SK-MEL-5 (cell line): Measurements from ENCODE around the gene SPNS2. TPM values are rescaled to one million over a fixed set of nuclear protein-coding genes. Genes with fewer than 3 reads are reported as not detected.
A peak's percentile ranks its signal among the peaks of the same experiment; 100 is the strongest.
"Not testable (repeated sequence)": the region's sequence is repeated elsewhere in the genome, so short reads cannot be mapped to it uniquely, and the experiment has no call there.

Source experiments
- DNase-seq: peaks from one replicate; pipeline ENCODE4 v3.0.0-alpha.2; 2016; ENCODE audit warnings: low read depth, low spot score
- in situ Hi-C: cut with HindIII; loops from 2 replicates; pipeline ENCODE4 v1.10.0; 2016; ENCODE audit warnings: low sequenced_read_pairs, high pct_unique_total_duplicates, low pct_unique_long_range_greater_than_20kb
- total RNA-seq: library from RNA; depleted of rRNA; stranded (reverse); fragments of >200 nt; shearing (Covaris generic); gene quantifications from 2 replicates; pipeline ENCODE4 v1.2.3, GENCODE V29; 2014

Gene SPNS2
- total RNA-seq, 1 experiment from 2014 or later = 0.66 TPM

DNA sequence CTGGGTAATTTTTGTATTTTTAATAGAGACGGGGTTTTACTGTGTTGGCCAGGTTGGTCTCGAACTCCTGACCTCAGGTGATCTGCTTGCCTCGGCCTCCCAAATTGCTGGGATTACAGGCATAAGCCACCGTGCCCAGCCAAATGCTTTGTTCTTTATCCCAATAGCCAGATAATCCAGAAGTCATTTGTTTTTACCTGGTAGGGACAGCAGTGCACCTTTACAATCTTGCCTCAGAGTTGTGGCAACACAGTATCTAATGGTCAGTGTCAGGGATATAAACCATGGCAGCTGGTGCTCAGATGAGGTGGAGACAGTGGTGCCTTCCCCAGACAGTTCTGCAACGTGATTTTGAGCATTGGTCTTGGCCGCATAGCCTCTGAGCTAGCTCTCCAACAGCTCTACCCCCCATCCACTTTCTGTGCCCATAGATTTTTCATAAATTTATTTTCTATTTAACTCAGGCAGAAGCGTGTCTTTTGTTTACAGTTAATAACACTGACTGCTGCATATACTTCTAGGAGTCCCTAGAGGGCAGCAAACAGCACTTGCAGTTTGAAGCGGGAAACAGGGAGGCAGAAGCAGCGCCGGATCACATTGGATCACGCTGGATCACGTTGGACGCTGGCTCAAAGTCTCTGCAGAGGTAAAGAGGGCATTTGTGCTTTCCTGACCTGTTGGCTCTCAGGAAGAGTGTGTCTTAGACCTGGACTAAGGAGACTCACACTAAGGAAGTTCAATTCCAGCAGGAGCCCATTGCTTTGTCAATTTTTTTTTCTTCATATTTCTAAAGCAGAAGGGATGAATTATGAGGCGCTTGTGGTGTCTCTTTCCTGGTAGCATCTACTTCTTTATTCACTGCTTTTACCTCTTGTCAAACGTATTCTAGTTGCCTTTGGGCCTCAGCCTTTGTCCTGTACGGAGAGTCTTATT, 66.8 kb downstream of the SPNS2 start:
- in situ Hi-C loops = no loop called here
- peak; percentile 93 for DNase-seq

DNA sequence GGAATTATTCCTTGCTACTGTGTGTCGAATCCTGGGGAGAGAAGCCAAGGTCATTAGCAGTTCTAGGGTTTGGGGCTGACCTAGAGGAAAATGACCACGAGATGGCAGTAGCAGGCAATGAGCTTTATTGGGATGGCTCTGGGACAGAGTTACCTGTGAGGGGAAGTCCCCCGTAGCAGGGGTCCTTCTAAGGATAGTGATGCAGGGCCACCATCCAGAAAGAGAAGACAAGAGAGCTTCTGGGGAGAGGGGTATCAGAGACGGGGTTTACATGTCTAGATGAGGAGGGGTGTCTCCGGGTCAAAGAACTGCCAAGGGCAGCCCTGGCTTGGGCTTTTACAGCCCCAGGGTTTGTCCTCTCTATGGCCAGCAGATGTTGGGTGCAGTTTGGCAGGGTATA, 68.1 kb downstream of the SPNS2 start:
- peak; percentile 86 for DNase-seq
- in situ Hi-C loops = no loop called here

DNA sequence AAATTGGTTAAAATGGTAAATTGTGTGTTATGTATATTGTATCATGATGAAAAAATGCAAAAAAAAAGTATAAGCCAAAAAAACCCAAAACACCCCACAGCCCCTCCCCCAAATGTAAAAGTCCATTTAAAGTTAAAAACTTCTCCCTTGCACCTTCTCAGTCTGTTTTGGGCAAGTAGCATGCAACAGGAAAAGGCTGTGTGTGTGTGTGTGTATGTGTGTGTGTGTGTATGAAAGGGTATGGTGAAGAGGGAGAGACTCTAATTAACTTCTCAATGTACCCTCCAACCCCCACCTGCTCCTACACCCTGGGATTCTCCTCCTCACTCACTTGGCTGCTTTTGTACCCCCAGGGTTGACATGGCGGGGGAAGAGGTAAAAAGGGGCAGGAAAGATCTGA, 70.9 kb downstream of the SPNS2 start:
- no peak for DNase-seq
- in situ Hi-C loops = no loop called here

DNA sequence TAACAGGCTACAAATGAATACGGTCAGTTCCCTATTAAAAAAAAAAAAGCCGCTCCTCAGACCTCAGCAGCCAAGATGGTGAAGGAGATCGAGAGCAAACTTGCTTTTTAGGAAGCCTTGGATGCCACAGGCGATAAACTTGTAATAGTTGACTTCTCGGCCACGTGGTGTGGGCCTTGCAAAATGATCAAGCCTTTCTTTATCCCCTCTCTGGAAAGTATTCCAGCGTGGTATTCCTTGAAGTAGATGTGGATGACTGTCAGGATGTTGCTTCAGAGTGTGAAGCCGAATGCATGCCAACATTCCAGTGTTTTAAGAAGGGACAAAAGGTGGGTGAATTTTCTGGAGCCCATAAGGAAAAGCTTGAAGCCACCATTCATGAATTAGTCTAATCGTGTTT, 73.5 kb downstream of the SPNS2 start:
- peak; percentile 19 for DNase-seq
- in situ Hi-C loops = no loop called here

DNA sequence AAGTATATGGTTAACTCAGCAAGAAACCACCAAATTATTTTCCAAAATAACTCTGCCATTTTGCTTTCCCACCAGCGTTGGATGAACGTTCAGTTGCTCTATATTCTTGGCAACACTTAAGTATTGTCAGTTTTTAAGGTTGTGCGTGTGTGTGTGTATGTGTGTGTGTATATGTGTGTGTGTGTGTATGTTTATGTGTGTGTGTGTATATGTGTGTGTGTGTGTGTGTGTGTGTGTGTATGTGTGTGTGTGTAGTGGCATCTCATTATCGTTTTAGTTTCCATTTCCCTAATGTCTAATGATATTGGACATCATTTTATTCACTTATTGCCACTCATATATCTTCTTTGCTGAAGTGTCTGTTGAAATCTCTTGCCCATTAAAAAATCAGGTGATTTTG, 74.4 kb downstream of the SPNS2 start:
- in situ Hi-C loops = no loop called here
- no peak for DNase-seq

DNA sequence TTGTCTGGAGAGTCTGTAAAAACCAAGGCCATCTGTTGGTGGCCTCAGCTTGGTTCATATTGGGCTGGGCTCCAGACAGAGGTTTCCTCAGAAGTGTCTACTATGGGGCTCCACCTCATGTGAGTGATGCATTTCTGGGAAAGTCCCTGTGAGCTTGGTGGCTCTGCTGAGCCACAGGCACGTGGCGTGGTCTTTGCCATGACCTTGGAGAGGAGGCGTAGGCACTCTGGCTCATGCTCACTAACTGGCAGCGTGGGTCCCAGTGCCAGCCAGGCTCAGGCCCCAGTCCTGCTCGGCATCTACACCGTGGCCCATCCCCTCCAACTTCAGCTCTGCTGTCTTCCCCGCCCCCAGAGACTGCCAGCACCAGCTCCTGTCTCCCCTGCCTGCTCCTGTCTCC, 75.0 kb downstream of the SPNS2 start:
- no peak for DNase-seq
- in situ Hi-C loops = no loop called here

DNA sequence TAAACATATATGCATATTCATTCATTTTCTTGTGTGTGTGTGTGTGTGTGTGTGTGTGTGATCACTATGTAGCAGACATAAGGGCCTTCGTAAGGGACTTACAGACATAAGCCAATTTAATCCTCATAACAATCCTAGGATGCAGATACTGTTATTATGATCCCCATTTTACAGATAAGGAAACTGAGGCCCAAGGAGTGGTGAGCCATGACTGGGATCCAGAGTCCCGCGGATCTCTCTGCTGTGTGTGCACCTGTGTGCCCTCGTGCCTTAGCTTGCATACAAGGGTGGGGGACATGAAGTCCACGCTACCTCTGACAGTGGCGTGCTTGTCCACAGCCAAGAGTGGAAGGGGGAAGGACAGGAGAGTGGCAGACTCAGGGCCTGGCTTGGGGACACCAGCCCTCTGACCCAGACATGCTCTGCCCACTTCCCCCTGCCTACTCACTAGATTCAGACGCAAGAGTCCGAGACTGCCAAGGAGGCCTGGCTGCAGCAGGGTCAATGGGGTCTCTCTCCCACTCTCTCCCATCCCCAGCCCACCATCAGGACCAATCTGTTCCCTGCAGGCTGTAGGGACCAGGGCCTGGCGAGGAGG, 75.9 kb downstream of the SPNS2 start:
- in situ Hi-C loops = no loop called here
- no peak for DNase-seq

DNA sequence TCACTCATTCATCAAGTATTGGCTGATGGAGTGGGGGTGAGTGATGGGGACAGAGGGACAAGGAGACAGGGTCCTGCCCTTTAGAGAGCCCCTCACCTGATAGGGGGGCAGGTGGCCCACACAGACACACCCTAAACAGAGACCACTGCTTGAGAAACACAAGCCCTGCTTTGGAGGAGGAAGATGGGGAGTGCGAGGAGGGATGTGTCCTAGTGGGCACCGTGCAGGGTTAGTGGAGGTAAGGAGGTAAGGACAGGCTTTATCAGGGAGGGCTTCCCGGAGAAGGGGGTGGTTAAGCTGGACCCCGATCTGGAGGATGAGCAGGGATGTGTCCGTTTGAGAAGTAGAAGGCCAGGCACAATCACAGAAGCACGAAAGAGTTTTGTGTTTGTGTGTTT, 77.5 kb downstream of the SPNS2 start:
- in situ Hi-C loops = no loop called here
- no peak for DNase-seq

DNA sequence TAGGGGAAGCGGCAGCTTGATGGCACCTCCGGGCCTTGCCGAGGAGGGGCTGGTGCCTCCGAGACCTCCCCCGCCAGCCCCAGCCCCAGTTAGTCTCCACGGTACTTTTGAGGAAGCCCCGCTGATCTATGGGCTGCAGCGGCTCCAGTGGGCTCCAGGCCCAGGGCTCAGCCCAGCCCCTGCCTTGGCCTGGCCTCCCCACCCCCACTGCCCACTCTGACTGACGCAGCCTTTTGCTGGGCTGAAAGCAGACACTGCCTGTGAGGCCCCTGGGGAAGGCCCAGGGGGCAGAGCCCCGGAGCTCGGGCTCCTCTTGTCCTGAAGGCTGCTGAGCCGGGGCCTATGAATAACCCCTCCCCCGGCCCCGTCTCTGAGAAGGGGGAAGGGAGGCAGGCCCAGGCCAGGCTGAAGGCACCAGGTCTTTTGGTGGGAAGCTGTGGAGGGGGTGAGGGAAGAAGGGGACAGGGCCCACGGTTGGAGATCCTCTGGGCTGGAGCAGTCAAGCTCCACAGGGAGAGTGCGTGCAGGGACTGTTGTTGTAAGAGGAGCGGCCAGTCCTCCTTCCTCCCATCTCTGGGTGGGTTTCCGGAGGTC, 78.1 kb downstream of the SPNS2 start:
- no peak for DNase-seq

DNA sequence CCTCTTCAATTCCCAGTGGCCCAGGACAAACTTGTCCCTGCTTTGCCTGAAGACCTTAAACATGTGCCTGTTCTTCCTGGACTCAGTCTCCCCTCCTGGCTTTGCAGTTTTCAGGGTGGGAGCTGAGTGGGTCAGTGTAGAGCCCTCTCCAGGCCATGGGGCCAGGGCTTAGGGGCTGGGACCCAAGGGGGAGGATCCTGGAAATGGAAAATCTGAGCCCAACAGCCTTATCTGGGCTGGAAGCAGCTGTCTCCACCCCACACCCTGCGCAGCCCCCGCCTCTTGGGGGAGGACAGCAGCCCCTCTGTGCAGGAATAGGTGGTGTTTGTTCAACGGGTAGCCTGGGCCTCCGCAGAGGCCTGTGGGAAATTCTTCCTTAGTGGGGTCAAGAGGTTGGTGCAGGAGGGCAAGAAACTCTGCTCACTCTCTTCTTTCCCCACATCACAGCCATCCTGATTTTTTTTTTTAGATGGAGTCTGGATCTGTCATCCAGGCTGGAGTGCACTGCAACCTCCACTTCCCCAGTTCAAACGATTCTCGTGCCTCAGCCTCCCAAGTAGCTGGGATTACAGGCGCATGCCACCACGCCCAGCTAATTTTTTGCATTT, 78.8 kb downstream of the SPNS2 start:
- in situ Hi-C loops = no loop called here
- no peak for DNase-seq

More for the DNA sequence above, 78.1 kb downstream of the SPNS2 start:
- in situ Hi-C loops = no loop called here

DNA sequence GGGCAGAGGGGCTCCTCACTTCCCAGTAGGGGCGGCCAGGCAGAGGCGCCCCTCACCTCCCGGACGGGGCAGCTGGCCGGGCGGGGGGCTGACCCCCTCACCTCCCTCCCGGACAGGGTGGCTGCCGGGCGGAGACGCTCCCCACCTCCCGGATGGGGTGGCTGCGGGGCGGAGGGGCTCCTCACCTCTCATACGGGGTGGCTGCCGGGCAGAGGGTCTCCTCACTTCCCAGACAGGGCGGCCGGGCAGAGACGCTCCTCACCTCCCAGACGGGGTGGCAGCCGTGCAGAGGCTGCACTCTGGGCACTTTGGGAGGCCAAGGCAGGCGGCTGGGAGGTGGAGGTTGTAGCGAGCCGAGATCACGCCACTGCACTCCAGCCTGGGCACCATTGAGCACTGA, 79.7 kb downstream of the SPNS2 start:
- DNase-seq, in situ Hi-C loops: not testable (repeated sequence)

DNA sequence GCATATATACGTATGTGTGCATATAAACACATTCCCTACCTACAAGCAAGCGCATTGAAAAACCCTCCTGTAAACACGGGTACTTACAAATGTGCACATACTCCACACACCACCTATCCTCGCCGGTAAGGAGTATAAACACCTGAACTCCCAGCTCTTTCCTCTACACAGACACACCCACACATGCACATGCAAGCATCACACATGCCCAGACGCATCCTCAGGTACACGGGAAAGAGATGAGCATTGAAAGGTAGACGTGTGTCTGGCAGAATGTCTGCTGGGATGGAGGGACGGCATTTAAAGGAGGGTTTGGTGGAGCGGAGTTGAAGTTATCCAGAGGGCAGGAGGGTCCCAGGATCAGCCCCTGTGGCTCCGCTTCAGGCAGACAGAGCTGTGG, 81.0 kb downstream of the SPNS2 start:
- DNase-seq = no peak
- in situ Hi-C loops = no loop called here

DNA sequence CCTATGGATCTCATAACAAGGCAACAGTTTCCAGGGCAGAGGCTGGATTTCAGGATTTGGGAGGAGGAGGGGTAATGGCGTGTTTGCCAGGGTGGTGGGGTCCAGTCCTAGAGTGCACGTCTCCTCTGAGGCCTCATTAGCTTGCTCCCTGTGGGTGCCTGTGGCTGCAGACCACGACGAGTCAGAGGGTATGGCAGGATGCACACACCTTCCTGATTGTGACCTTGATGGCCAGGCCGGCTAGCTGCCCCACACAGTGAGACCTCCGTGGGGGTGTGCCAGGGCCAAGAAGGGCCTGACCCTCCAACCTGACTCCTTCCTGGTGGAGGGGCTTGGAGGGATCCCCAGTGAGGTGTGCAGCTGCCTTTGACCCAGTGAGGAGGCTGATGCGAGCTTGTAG, 81.6 kb downstream of the SPNS2 start:
- in situ Hi-C loops = no loop called here
- no peak for DNase-seq

DNA sequence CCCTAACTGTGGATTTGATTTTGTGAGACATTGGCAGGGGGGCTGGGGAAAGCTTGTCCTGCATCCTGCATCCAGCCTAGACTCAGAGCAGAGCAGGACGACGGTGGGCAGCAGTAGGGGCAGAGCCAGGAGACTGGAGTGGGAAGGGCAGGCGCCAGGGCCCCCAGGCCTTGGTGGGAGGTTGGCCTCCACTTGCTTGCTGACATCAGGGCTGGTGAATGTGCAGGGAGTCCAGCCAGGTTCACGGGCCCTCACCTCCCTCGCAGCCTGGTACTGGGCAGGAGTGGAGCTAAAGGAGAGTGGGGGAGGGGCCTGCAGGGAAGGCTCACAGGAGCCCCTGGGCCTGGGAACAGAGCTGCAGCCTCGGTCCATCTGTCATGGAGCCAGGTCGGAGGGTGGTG, 83.4 kb downstream of the SPNS2 start:
- no peak for DNase-seq
- in situ Hi-C loops = no loop called here

DNA sequence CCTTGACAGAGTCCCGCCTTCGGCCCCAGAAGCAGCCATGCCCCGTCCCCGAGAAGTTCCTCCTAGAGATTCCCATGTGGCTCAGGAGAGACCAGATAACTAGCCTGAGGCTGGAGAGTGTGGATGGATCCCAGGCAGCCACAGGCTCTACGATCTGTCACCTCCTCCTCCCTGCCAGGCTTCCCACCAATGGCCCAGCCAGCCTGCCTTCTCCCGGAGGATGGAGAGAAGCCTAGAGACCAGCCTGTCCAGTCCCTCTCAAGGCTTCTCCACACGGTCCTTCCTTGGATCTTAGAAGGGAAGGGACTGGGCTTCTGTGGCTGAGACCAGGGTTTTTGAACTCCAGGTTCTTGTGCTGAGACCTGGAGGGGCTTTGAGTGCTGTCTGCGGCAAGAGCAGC, 84.0 kb downstream of the SPNS2 start:
- no peak for DNase-seq
- in situ Hi-C loops = no loop called here

DNA sequence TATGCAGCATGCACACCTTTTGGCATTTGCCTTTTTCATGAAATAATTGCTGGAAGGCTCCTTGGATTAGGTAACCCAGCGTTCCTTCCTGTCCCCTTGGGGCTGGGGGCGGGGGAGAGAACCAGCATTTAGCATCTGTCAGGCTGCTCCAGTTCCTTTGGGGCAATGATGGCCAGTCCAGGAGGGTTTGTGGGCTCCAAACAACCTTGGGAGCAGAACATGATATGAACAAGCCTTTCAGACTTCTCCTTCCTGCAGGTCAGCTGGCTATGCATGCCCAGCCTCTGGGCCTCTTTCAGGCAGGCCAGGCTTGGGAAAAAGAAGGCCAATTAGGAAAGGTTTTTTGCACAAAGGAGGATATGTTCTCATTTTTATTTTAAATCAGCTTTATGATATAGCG, 84.5 kb downstream of the SPNS2 start:
- in situ Hi-C loops = no loop called here
- DNase-seq = no peak

DNA sequence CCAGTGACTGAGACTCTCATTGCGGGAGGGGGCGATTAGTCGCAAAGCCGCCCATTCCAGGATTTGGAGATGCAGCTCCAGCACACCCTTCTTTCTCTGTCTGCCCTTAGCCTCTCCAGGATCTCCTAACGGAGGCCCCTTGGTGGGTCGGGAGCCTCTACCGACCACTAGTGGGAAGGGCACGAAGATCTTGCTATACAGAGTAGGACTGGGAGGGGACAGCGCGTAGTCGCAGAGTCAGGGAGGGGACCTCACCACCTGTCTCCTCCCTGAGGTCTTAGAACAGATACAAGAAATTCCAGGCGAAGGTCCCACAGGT, 85.1 kb downstream of the SPNS2 start:
- in situ Hi-C loops = no loop called here
- DNase-seq = peak; percentile 72

DNA sequence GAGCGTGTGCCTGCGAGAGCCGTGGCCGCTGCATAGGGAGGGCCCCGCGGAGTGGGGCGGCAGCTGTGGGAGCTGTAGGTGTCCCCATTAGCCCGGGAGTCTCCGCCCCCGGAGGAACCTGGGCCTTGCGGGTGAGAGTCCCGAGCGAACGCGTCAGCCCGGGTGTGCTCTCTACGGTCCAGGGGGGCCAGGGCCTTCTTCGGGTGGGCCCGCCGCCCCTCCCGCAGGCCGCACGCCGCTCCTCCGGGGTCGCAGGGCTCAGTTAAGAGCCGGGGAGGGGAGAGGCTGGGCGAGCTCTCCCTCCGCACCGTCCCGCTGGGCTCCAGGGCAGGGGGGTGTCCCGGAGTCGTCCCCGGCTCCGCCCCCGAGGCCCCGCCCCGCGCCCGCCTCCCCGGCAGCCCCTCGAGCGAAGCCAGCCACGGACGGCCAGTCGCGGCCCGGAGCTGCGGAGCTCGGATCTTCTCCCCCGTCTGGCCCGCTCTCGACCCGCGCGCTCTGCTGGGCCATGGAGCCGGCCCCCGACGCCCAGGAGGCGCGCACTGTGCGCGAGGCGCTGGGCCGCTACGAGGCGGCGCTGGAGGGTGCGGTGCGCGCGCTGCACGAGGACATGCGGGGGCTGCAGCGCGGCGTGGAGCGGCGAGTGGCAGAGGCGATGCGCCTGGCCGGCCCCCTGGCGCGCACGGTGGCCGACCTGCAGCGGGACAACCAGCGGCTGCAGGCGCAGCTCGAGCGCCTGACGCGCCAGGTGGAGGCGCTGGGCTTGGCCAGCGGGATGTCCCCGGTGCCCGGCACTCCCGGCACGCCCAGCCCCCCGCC, 85.6 kb downstream of the SPNS2 start, which contains the start of gene SMTNL2:
TSS of gene SMTNL2 (plus strand) at position 429 of the 816 bp plus-strand sequence. CDS start at position 506, 77 bp downstream.
- DNase-seq = peak; percentile 19
- in situ Hi-C loops = no loop called here
